Parietal lobe (tissue), 1 donor: ENCODE data around the gene TSC22D4. TPM values are rescaled to one million over a fixed set of nuclear protein-coding genes. Genes with fewer than 3 reads are reported as not detected.

Experiments
- total RNA-seq: library from RNA; depleted of rRNA; stranded (reverse); fragments of >200 nt; gene quantifications from one replicate; pipeline ENCODE4 v1.2.3, GENCODE V29; 2014

Gene TSC22D4
- total RNA-seq, result 6.6 TPM

GRCh38 chr7:100478958-100479660, at the start of gene TSC22D4:
TSC22D4 (minus strand) TSS chr7:100479214; CDS start chr7:100478038, 1,176 bp downstream.

DNA sequence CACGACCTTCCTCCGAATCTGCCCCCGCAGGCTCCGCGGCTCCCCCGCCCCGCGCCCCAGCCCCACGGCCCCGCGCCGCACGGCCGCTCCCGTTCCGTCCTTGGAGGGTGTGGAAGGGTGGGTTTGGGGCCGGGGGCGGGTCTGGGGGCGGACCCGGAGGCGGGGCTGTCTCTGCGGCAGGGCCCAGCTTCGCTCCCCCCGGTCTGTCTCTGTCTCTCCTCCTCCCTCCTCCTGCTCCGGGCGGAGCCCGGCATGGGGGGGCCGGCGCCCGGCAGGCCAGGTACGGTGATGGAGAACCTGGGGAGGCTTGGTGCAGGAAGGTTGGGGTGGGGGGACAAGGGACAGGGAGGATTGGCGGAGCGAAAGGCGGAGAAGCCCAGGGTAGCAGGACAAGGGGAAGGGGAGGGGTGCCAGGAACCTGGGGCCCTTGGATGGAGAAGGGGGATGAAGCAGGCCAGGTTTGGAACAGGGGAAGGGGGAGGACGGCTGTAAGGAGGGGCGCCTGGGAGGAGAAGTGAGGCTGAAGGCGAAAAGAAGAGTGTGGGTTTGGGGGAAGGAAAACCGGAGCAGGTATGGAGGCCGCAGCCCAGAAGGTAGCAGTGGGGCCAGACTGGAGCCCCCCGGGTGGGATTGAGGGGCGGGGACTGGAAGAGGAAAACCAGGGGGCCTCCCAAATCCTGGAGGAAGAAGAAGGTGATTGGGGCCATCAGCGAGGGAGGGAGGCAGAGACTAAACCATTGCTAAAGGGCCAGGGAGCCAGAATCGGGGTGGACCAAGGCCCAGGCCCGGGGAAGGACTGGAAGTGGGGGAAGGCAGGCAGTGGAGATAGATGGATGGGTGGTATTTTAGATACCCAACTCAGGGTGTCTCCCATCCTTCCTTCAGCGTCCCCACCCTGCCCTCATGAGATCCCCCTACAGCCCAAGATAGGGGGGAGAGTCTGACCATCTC, 5.0 kb upstream of the TSC22D4 start, which contains the start of gene NYAP1:
NYAP1 (plus strand) TSS at position 206 of the 951 bp plus-strand sequence. CDS start 1,385 bp downstream, outside the sequence.

DNA sequence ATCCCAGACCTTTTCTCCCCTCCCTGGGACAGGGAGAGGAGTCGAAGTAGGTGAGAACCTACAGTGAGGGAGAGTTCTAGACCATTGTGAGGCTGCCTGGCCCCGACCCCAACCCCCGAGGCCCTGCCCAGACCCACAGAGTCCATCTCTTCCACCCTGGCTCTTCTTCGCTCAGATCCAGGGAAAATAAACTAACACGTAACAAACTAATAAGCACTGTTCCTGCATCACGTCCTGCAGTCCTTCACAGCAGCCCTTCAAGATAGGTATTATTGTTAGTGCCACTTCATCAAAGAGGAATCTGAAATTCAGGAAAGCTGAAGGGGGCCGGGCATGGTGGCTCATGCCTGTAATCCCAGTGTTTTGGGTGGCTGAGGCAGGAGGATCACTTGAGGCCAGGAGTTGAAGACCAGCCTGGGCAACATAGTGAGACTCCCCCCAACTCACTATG, 14.8 kb downstream of the TSC22D4 start, which contains the start of gene SPACDR:
SPACDR (minus strand) TSS at position 51 of the 451 bp plus-strand sequence. CDS start 235 bp downstream, outside the sequence.

GRCh38 chr7:100429637-100430492, 49.1 kb downstream of the TSC22D4 start, which contains the start of gene MEPCE:
MEPCE (plus strand) TSS chr7:100429831; CDS start chr7:100430019, 188 bp downstream.

GRCh38 chr7:100428199-100428966, 50.6 kb downstream of the TSC22D4 start, which contains the start of gene ZCWPW1:
ZCWPW1 (minus strand) TSS chr7:100428703; CDS start chr7:100420649, 8,054 bp downstream.

Other genes with a start within 250 kb of the TSC22D4 start
- gene SPDYE3, start 171.5 kb downstream of the TSC22D4 start, total RNA-seq, result not detected
- 35.4 TPM for gene PILRB, start 121.1 kb downstream of the TSC22D4 start, total RNA-seq
- gene PILRA, start 105.7 kb downstream of the TSC22D4 start, total RNA-seq, result 3.8 TPM
- gene ZCWPW1, start 50.5 kb downstream of the TSC22D4 start, total RNA-seq, result 2.2 TPM
- gene MEPCE, start 49.4 kb downstream of the TSC22D4 start, total RNA-seq, result 21.3 TPM
- 7.8 TPM for gene PPP1R35, start 42.7 kb downstream of the TSC22D4 start, total RNA-seq
- not detected for gene SPACDR, start 15.0 kb downstream of the TSC22D4 start, total RNA-seq
- 38.5 TPM for gene NYAP1, start 4.7 kb upstream of the TSC22D4 start, total RNA-seq
- gene AGFG2, start 60.0 kb upstream of the TSC22D4 start, total RNA-seq, result 4.7 TPM
- not detected for gene SAP25, start 94.7 kb upstream of the TSC22D4 start, total RNA-seq
- gene LRCH4, start 106.9 kb upstream of the TSC22D4 start, total RNA-seq, result 17.5 TPM
- not detected for gene FBXO24, start 107.1 kb upstream of the TSC22D4 start, total RNA-seq
- gene PCOLCE, start 123.1 kb upstream of the TSC22D4 start, total RNA-seq, result 4.1 TPM
- 23.5 TPM for gene MOSPD3, start 133.3 kb upstream of the TSC22D4 start, total RNA-seq
- gene TFR2, start 162.3 kb upstream of the TSC22D4 start, total RNA-seq, result 6.6 TPM
- gene ACTL6B, start 177.2 kb upstream of the TSC22D4 start, total RNA-seq, result 107 TPM
- 74.5 TPM for gene GNB2, start 194.5 kb upstream of the TSC22D4 start, total RNA-seq
- gene GIGYF1, start 215.0 kb upstream of the TSC22D4 start, total RNA-seq, result 35.4 TPM
- gene POP7, start 226.9 kb upstream of the TSC22D4 start, total RNA-seq, result 28.8 TPM
- gene EPO, start 241.3 kb upstream of the TSC22D4 start, total RNA-seq, result not detected